ENCODE measurements around the gene ZFP1.
A peak's percentile ranks its signal among the peaks of the same experiment; 100 is the strongest.
"Not testable (repeated sequence)": the region's sequence is repeated elsewhere in the genome, so short reads cannot be mapped to it uniquely, and the experiment has no call there.

Gene ZFP1

GRCh38 chr16:75122609-75123008 lies 25.7 kb upstream of the ZFP1 start:
- no peak overlapping the region for H3K4me3 Mint-ChIP-seq

GRCh38 chr16:75127713-75128415 lies 20.5 kb upstream of the ZFP1 start:
- no peak overlapping the region for H3K4me3 Mint-ChIP-seq
- H3K4me1 Mint-ChIP-seq = peaks cover 21% of the 10 kb centered on the region
- peaks cover 32% of the 10 kb centered on the region for H3K9me3 Mint-ChIP-seq
- no peak overlapping the region for H3K27ac Mint-ChIP-seq
- no peak for DNase-seq
- no peaks in the 10 kb centered on the region for H3K27me3 Mint-ChIP-seq (ENCODE audit: low read depth, poor library complexity)
- peaks cover 31% of the 10 kb centered on the region for H3K36me3 Mint-ChIP-seq (ENCODE audit: low read depth)
- no peak for TF ChIP-seq CTCF (IDR thresholded peaks at IDR 0.05)

More at GRCh38 chr16:75122609-75123008, 25.7 kb upstream of the ZFP1 start:
- TF ChIP-seq CTCF (IDR thresholded peaks at IDR 0.05) = no peak
- Mint-ChIP-seq H3K27ac (no peak overlapping the region), H3K9me3 (peaks cover 30% of the 10 kb centered on the region), H3K36me3 (ENCODE audit: low read depth) (peaks cover 10% of the 10 kb centered on the region), H3K4me1 (peaks cover 11% of the 10 kb centered on the region), H3K27me3 (ENCODE audit: low read depth, poor library complexity) (no peaks in the 10 kb centered on the region)
- DNase-seq = no peak

GRCh38 chr16:75129421-75130149 lies 18.7 kb upstream of the ZFP1 start:
- not testable (repeated sequence) for H3K4me3 Mint-ChIP-seq; DNase-seq; H3K27ac Mint-ChIP-seq; H3K27me3 Mint-ChIP-seq (ENCODE audit: low read depth, poor library complexity)
- peaks cover 21% of the 10 kb centered on the region for H3K4me1 Mint-ChIP-seq
- H3K9me3 Mint-ChIP-seq = peaks cover 32% of the 10 kb centered on the region
- peaks cover 31% of the 10 kb centered on the region for H3K36me3 Mint-ChIP-seq (ENCODE audit: low read depth)

- no peak overlapping the region for H3K4me3 Mint-ChIP-seq
- peaks cover 21% of the 10 kb centered on the region for H3K4me1 Mint-ChIP-seq
- no peak for DNase-seq
- TF ChIP-seq CTCF (IDR thresholded peaks at IDR 0.05) = no peak
- H3K9me3 Mint-ChIP-seq = peaks cover 32% of the 10 kb centered on the region
- H3K36me3 Mint-ChIP-seq (ENCODE audit: low read depth) = peaks cover 31% of the 10 kb centered on the region
- no peaks in the 10 kb centered on the region for H3K27me3 Mint-ChIP-seq (ENCODE audit: low read depth, poor library complexity)
- peak overlapping the region; percentile 92 for H3K27ac Mint-ChIP-seq
These were observed 18.1 kb upstream of the ZFP1 start for GRCh38 chr16:75130150-75130771.

DNA sequence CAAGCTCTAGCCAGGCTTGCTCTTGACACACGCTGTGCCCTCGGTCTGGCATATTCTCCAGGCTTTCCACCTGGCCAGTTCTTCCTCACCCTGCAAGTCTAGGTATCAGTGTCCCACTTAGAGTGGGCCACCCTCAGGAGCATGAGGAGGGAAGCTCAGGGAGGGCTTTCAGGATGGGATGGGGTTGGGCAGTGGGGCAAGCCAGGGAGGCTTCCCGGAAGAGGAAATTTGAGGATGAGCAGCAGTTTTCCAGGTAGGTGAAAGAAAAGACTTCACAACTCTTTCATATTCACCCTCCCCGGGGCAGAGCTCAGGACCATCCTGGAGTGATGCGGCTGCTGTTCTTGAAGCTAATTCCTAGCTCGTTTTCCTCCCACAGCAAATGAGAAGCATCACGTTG lies 17.2 kb upstream of the ZFP1 start:
- peaks cover 32% of the 10 kb centered on the region for H3K9me3 Mint-ChIP-seq
- H3K4me1 Mint-ChIP-seq = peaks cover 21% of the 10 kb centered on the region
- DNase-seq = no peak
- H3K27ac Mint-ChIP-seq = peak overlapping the region; percentile 92
- no peak for TF ChIP-seq CTCF (IDR thresholded peaks at IDR 0.05)
- H3K27me3 Mint-ChIP-seq (ENCODE audit: low read depth, poor library complexity) = no peaks in the 10 kb centered on the region
- no peak overlapping the region for H3K4me3 Mint-ChIP-seq
- H3K36me3 Mint-ChIP-seq (ENCODE audit: low read depth) = peaks cover 31% of the 10 kb centered on the region

DNA sequence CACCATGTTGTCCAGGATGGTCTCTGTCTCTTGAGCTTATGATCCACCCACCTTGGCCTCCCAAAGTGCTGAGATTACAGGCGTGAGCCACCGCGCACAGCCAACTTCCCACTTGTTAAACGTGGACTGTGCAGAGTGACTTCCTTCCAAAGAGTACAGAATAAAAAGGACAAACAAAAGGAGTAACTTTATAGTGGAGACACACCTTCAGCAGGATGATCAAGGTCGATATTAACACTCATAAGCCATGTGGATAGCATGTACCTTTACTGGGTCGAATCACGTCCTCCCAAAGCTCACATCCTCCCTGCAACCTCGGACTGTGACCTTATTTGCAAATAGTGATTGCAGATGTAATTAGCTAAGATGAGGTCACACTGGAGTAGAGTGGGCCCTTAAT lies 10.1 kb upstream of the ZFP1 start:
- TF ChIP-seq CTCF (IDR thresholded peaks at IDR 0.05) = no peak
- H3K4me1 Mint-ChIP-seq = no peaks in the 10 kb centered on the region

More for the DNA sequence above, 10.1 kb upstream of the ZFP1 start:
- no peak for DNase-seq
- Mint-ChIP-seq H3K27ac (no peak overlapping the region), H3K9me3 (peaks cover 21% of the 10 kb centered on the region), H3K4me3 (no peak overlapping the region), H3K36me3 (ENCODE audit: low read depth) (peaks cover 9% of the 10 kb centered on the region), H3K27me3 (ENCODE audit: low read depth, poor library complexity) (no peaks in the 10 kb centered on the region)
